GM18505 (cell line): ENCODE results near the gene UFC1.

ENCODE experiments used
- ATAC-seq: cut with Tn5 transposase; IDR thresholded peaks from one replicate; pipeline ENCODE4 v1.9.1; 2021; ENCODE audit not compliant: unreplicated experiment
- POLR2A ChIP-seq: IDR thresholded peaks from 4 replicates; pipeline ENCODE4 v1.6.1; 2011; ENCODE audit warnings: borderline replicate concordance; ENCODE audit not compliant: insufficient read depth, insufficient read length; ENCODE audit errors: extremely low read depth

The UFC1 gene

GRCh38 chr1:161122967-161123366 is 30.8 kb upstream of the UFC1 start:
- no peak for ATAC-seq
- no peak for TF ChIP-seq POLR2A

GRCh38 chr1:161127649-161128048 is 26.1 kb upstream of the UFC1 start:
- no peak for TF ChIP-seq POLR2A

GRCh38 chr1:161128591-161129420 is 25.0 kb upstream of the UFC1 start:
- TF ChIP-seq POLR2A: no peak
- ATAC-seq: no peak

More at GRCh38 chr1:161127649-161128048, 26.1 kb upstream of the UFC1 start:
- ATAC-seq: no peak

GRCh38 chr1:161130266-161130665 is 23.5 kb upstream of the UFC1 start:
- no peak for TF ChIP-seq POLR2A
- no peak for ATAC-seq

GRCh38 chr1:161131523-161132409 is 22.0 kb upstream of the UFC1 start:
- ATAC-seq: no peak
- TF ChIP-seq POLR2A: no peak

GRCh38 chr1:161132410-161133219 is 21.2 kb upstream of the UFC1 start, which contains the start of gene DEDD:
Gene DEDD, minus strand, starts transcription at chr1:161132667. Its CDS starts 8,205 bp downstream, at chr1:161124462.
- ATAC-seq: peak; percentile 87
- TF ChIP-seq POLR2A: peak; percentile 57

GRCh38 chr1:161133220-161133740 is 20.5 kb upstream of the UFC1 start:
- no peak for ATAC-seq
- no peak for TF ChIP-seq POLR2A

- no peak for TF ChIP-seq POLR2A
- ATAC-seq: no peak
These were observed 15.9 kb upstream of the UFC1 start for GRCh38 chr1:161137881-161138280.

- no peak for TF ChIP-seq POLR2A
- no peak for ATAC-seq
These were observed 15.3 kb upstream of the UFC1 start for GRCh38 chr1:161138431-161138830.

- no peak for ATAC-seq
- no peak for TF ChIP-seq POLR2A
These were observed 14.0 kb upstream of the UFC1 start for GRCh38 chr1:161139766-161140165.

GRCh38 chr1:161140755-161141400 is 12.9 kb upstream of the UFC1 start:
- ATAC-seq: no peak
- TF ChIP-seq POLR2A: no peak

- no peak for TF ChIP-seq POLR2A
- no peak for ATAC-seq
These were observed 7.9 kb upstream of the UFC1 start for GRCh38 chr1:161145832-161146231.
